ENCODE data around the gene CSN3. TPM values are rescaled to one million over a fixed set of nuclear protein-coding genes. Genes with fewer than 3 reads are reported as not detected.
"Not testable (repeated sequence)": the region's sequence is repeated elsewhere in the genome, so short reads cannot be mapped to it uniquely, and the experiment has no call there.

Gene CSN3
- total RNA-seq, 4 donors from 2014 or later, result not detected

DNA sequence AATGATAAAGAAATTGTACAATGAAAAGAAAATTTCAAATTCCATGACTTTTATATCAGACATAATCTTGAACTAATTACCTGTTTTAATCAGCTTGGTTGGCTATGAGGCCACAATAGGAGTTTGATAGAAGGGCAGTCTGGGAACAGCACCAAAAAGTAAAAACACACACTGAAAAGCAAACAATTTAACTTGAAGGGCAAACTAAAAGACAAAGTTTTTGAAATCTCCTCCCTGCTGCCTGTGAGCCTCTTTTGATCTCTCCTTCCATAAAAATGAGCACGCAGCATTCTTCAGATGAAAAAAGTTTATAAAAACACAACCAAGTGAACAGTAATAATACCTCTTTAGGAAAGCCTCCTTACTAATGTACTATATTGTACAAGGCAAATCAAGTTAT is 38.8 kb upstream of the CSN3 start:
- intact Hi-C loops (cut with DNase I), result no loop called here
- Histone ChIP-seq H3K27me3 (no peaks in the 10 kb centered on the region), H3K36me3 (no peaks in the 10 kb centered on the region), H3K9me3 (no peaks in the 10 kb centered on the region), H3K4me1 (peaks cover 4 to 5% of the 10 kb centered on the region in 2 donors), H3K4me3 (replicated peaks in 1 of 3) (no peak overlapping the region), H3K27ac (no peak overlapping the region)
- DNase-seq, result no peak
- WGBS, 2 donors, result 22 to 42% methylated on average over 1 of the region's 1 CpG
- no peak for TF ChIP-seq POLR2A (IDR thresholded peaks at IDR 0.05)
- TF ChIP-seq, protein P1, sequence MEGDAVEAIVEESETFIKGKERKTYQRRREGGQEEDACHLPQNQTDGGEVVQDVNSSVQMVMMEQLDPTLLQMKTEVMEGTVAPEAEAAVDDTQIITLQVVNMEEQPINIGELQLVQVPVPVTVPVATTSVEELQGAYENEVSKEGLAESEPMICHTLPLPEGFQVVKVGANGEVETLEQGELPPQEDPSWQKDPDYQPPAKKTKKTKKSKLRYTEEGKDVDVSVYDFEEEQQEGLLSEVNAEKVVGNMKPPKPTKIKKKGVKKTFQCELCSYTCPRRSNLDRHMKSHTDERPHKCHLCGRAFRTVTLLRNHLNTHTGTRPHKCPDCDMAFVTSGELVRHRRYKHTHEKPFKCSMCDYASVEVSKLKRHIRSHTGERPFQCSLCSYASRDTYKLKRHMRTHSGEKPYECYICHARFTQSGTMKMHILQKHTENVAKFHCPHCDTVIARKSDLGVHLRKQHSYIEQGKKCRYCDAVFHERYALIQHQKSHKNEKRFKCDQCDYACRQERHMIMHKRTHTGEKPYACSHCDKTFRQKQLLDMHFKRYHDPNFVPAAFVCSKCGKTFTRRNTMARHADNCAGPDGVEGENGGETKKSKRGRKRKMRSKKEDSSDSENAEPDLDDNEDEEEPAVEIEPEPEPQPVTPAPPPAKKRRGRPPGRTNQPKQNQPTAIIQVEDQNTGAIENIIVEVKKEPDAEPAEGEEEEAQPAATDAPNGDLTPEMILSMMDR (IDR thresholded peaks at IDR 0.05), result no peak

DNA sequence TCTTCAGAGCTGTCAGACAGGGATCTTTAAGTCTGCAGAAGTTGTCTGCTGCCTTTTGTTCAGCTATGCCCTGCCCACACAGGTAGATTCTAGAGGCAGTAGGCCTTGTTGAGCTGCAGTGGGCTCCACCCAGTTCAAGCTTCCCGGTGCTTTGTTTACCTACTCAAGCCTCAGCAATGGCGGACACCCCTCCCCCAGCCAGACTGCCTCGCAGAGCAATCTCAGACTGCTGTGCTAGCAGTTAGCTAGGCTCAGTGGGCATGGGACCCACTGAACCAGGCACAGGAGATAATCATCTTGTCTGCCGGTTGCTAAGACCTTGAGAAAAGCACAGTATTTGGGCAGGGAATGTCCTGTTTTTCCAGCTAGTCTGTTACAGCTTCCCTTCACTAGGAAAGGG is 29.6 kb upstream of the CSN3 start:
- H3K27me3 ChIP-seq; intact Hi-C loops (cut with DNase I); H3K9me3 ChIP-seq; DNase-seq; H3K4me1 ChIP-seq; H3K36me3 ChIP-seq; H3K27ac ChIP-seq; H3K4me3 ChIP-seq (replicated peaks in 1 of 3): not testable (repeated sequence)
- WGBS, 2 donors, result 70% methylated on average over 4 of the region's 4 CpGs; no CpG with 5 or more reads in 1 of the 2 donors

DNA sequence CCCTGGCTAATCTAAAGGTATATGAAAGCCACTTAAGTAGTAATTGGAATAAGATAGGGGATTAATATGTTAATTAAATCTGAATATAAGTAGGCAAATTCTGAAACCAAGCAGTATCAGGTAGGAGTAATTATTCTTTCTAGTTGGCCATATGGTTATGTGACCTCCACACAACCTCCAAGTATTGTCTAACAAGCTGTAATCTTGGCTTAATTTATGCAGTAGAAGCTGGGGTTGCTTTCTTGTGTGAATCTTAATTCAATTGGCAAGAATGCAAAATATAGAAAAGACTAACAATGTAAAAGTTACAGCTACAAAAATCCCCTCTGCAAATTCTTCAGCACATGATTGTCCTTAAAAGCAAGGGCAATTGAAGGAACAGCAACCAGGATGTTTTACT is 26.3 kb upstream of the CSN3 start:
- H3K27ac ChIP-seq; H3K27me3 ChIP-seq; H3K36me3 ChIP-seq; DNase-seq; H3K4me1 ChIP-seq; H3K9me3 ChIP-seq; H3K4me3 ChIP-seq (replicated peaks in 1 of 3); intact Hi-C loops (cut with DNase I): not testable (repeated sequence)

DNA sequence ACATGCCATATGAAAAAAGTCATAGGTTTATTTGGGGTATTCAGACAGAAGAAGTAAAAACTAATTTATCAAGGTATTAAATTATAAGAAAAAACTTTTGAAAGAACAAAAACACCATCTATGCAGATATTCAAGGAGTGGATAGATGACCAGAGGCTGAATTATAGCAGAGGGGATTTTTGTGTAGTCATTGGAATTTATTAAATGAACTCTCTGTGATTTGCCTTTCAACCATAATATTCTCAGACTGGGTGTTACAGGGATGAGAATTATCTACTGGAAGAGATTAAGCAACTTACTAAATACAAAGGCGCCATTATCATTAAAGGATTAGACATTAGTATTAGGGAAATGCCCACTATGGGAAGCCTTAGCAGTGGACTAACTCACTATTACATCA is 25.8 kb upstream of the CSN3 start:
- H3K27me3 ChIP-seq; intact Hi-C loops (cut with DNase I); H3K4me3 ChIP-seq (replicated peaks in 1 of 3); H3K36me3 ChIP-seq; H3K27ac ChIP-seq; DNase-seq; H3K9me3 ChIP-seq; H3K4me1 ChIP-seq: not testable (repeated sequence)
- WGBS, 2 donors, result 95 to 96% methylated on average over 1 of the region's 1 CpG

GRCh38 chr4:70221389-70221788 is 21.0 kb upstream of the CSN3 start:
- H3K4me3 ChIP-seq (replicated peaks in 1 of 3); DNase-seq; H3K4me1 ChIP-seq; H3K27me3 ChIP-seq; H3K9me3 ChIP-seq; H3K27ac ChIP-seq; H3K36me3 ChIP-seq; intact Hi-C loops (cut with DNase I): not testable (repeated sequence)
- 92 to 95% methylated on average over 3 of the region's 3 CpGs for WGBS, 2 donors

DNA sequence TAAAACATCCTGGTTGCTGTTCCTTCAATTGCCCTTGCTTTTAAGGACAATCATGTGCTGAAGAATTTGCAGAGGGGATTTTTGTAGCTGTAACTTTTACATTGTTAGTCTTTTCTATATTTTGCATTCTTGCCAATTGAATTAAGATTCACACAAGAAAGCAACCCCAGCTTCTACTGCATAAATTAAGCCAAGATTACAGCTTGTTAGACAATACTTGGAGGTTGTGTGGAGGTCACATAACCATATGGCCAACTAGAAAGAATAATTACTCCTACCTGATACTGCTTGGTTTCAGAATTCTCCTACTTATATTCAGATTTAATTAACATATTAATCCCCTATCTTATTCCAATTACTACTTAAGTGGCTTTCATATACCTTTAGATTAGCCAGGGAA is 20.6 kb upstream of the CSN3 start:
- H3K36me3 ChIP-seq; H3K4me1 ChIP-seq; DNase-seq; H3K9me3 ChIP-seq; H3K4me3 ChIP-seq (replicated peaks in 1 of 3); H3K27me3 ChIP-seq; H3K27ac ChIP-seq; intact Hi-C loops (cut with DNase I): not testable (repeated sequence)

DNA sequence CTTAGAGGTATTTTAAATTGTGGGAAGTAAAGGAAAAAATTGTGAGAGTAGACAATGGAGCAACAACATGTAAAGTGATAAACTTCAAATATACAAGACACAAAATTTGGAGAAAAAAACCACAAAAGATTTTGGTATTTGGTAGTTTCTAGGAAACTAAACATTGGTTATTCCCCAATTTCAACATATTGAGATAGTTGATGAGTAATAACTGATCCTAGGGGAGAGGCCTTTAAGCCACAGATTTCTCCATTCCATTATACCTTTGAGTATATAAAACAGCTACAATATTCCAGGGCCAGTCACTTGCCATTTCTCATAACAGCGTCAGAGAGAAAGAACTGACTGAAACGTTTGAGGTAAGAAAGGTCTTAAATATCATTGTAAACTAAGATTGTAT is 16.6 kb upstream of the CSN3 start, which contains the start of gene FDCSP:
Gene FDCSP (plus strand): TSS at position 301 of the 400 bp plus-strand sequence. CDS start 5,071 bp downstream, outside the sequence.
- TF ChIP-seq, protein P1 (IDR thresholded peaks at IDR 0.05), result no peak
- TF ChIP-seq POLR2A (IDR thresholded peaks at IDR 0.05), result no peak
- WGBS, 2 donors, result 76 to 81% methylated on average over 2 of the region's 2 CpGs

GRCh38 chr4:70236125-70236524 is 6.3 kb upstream of the CSN3 start:
- H3K27me3 ChIP-seq, result no peaks in the 10 kb centered on the region
- no peak overlapping the region for H3K27ac ChIP-seq
- WGBS, 2 donors, result 85 to 92% methylated on average over 1 of the region's 1 CpG
- no peak overlapping the region for H3K4me3 ChIP-seq (replicated peaks in 1 of 3)
- intact Hi-C loops (cut with DNase I), result no loop called here
- H3K4me1 ChIP-seq, result peaks cover 0 to 9% of the 10 kb centered on the region in 2 donors
- no peak for DNase-seq
- no peaks in the 10 kb centered on the region for H3K36me3 ChIP-seq
- H3K9me3 ChIP-seq, result no peaks in the 10 kb centered on the region
- TF ChIP-seq, protein P1 (IDR thresholded peaks at IDR 0.05), result no peak
- no peak for TF ChIP-seq POLR2A (IDR thresholded peaks at IDR 0.05)

More for the DNA sequence above, 16.6 kb upstream of the CSN3 start, which contains the start of gene FDCSP:
- Histone ChIP-seq H3K27ac (no peak within 1 kb of the TSS), H3K4me1 (no peaks in the 10 kb centered on the region), H3K9me3 (no peaks in the 10 kb centered on the region), H3K4me3 (replicated peaks in 1 of 3) (no peak within 1 kb of the TSS), H3K27me3 (no peaks in the 10 kb centered on the region), H3K36me3 (no peaks in the 10 kb centered on the region)
- no peak for DNase-seq
- intact Hi-C loops (cut with DNase I), result no loop called here
